ENCODE measurements around the gene GNA12. TPM values are rescaled to one million over a fixed set of nuclear protein-coding genes. Genes with fewer than 3 reads are reported as not detected.
A peak's percentile ranks its signal among the peaks of the same experiment; 100 is the strongest.

GNA12 gene
- total RNA-seq, 1 experiment from 2014 or later: 63.8 TPM

DNA sequence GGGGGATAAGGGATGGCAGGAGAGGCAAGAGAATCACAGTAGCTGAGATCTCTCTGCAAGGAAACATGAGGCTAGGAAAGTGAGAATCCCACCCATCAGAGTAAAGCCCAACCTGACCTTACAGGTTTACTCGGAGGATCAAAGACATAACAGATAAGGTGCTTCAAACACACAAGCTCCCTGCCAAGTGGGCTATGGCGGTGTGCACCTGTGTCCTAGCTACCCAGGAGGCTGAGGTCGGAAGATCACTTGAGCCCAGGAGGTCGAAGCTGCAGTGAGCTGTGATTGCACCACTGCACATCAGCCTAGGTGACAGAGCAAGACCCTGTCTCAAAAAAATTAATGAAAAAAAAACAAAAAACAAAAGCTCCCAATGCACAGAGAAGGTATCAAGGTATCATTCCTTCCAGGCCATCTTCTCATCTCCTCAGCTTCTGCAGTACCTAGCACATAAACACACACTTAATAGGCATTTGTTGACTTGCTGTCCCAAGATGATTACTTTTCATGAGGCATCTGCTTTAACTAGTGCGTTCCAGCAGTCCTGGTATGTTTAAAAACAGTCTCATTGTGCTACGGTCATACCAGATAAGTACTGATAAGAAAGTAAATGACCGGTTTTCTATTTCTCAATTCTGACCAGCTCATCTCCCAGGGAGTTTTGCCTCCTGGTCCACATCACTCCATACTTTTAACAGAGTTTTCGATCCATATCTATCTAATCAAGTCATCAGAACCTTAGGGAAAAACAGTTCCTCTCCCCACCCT, 13.3 kb downstream of the GNA12 start:
- Mint-ChIP-seq H3K4me1 (ENCODE audit: low read depth, unreplicated experiment) (peaks cover 53% of the 10 kb centered on the region), H3K4me3 (ENCODE audit: unreplicated experiment) (peak overlapping the region; percentile 46), H3K27me3 (ENCODE audit: insufficient read depth, unreplicated experiment) (no peaks in the 10 kb centered on the region), H3K9me3 (ENCODE audit: unreplicated experiment) (no peaks in the 10 kb centered on the region), H3K27ac (ENCODE audit: unreplicated experiment) (peak overlapping the region; percentile 59), H3K36me3 (ENCODE audit: insufficient read depth, unreplicated experiment) (peaks cover 41% of the 10 kb centered on the region)
- CTCF ChIA-PET: interaction anchor here (1.0 to 2.2 kb wide), 4 partner anchors 9 to 70 kb away, joined by 3 to 8 read pairs (median 4); no protein-coding TSS in a partner anchor
- Histone ChIP-seq H3K4me1 (peaks cover 64% of the 10 kb centered on the region), H3K36me3 (ENCODE audit: control insufficient read depth, insufficient read depth, low read length) (no peaks in the 10 kb centered on the region), H3K9me3 (no peaks in the 10 kb centered on the region), H3K4me3 (ENCODE audit: low read depth, low read length) (no peak overlapping the region), H3K27me3 (replicated peaks; ENCODE audit: control insufficient read depth, insufficient read depth, low read length) (no peaks in the 10 kb centered on the region)
- intact Hi-C loops (cut with micrococcal nuclease; ENCODE audit: unreplicated experiment): loop anchor here (5.0 kb wide), 1 partner anchor 68 kb away; no protein-coding TSS in a partner anchor
- POLR2A ChIA-PET: interaction anchor here (0.7 to 1.6 kb wide), 2 partner anchors 14 to 20 kb away, joined by 4 read pairs; no protein-coding TSS in a partner anchor
- DNase-seq: peak; percentile 59 to 63
- BruUV-seq (replicated peaks): no TSS peak
- TF ChIP-seq CTCF (IDR thresholded peaks at IDR 0.05; ENCODE audit: insufficient read depth in 1 of 2, low read depth in 1 of 2, low read length in 1 of 2, severe bottlenecking in 1 of 2, unreplicated experiment in 1 of 2): no peak

DNA sequence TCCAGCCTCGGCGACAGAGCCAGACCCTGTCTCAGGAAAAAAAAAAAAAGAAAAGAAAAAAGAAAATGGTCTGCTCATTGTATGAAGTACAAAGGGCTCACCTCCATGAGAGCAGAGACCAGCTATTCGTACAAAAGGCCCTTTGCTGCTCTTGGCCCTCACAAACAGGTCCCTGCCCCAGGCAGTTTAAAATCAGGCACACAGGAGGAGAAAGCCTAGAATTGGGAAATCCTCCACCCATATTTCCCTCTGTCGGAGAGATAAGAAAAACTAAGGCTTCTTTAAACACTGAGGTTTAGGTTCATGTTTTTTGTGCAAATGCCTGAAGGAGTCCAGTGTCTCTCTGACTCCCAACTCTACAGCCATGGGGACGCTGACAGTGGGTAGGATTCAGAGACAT, 15.1 kb downstream of the GNA12 start:
- no TSS peak for BruUV-seq (replicated peaks)
- no peak overlapping the region for H3K4me3 Mint-ChIP-seq (ENCODE audit: unreplicated experiment)
- no peak overlapping the region for H3K4me3 ChIP-seq (ENCODE audit: low read depth, low read length)
- intact Hi-C loops (cut with micrococcal nuclease; ENCODE audit: unreplicated experiment): loop anchor here (1.0 kb wide), 1 partner anchor 25 kb away; no protein-coding TSS in a partner anchor
- ChIA-PET CTCF (interaction anchor here (0.7 to 1.3 kb wide), 2 partner anchors 27 to 68 kb away, joined by 4 read pairs; no protein-coding TSS in a partner anchor), POLR2A (no interaction called here)
- no peaks in the 10 kb centered on the region for H3K9me3 ChIP-seq
- TF ChIP-seq CTCF (IDR thresholded peaks at IDR 0.05; ENCODE audit: insufficient read depth in 1 of 2, low read depth in 1 of 2, low read length in 1 of 2, severe bottlenecking in 1 of 2, unreplicated experiment in 1 of 2): no peak
- H3K27me3 Mint-ChIP-seq (ENCODE audit: insufficient read depth, unreplicated experiment): no peaks in the 10 kb centered on the region
- peak overlapping the region; percentile 75 for H3K27ac Mint-ChIP-seq (ENCODE audit: unreplicated experiment)
- H3K27me3 ChIP-seq (replicated peaks; ENCODE audit: control insufficient read depth, insufficient read depth, low read length): no peaks in the 10 kb centered on the region
- H3K9me3 Mint-ChIP-seq (ENCODE audit: unreplicated experiment): no peaks in the 10 kb centered on the region
- H3K4me1 Mint-ChIP-seq (ENCODE audit: low read depth, unreplicated experiment): peaks cover 63% of the 10 kb centered on the region
- H3K36me3 Mint-ChIP-seq (ENCODE audit: insufficient read depth, unreplicated experiment): peaks cover 31% of the 10 kb centered on the region
- H3K36me3 ChIP-seq (ENCODE audit: control insufficient read depth, insufficient read depth, low read length): no peaks in the 10 kb centered on the region
- peaks cover 47% of the 10 kb centered on the region for H3K4me1 ChIP-seq
- peak; percentile 61 to 68 for DNase-seq

DNA sequence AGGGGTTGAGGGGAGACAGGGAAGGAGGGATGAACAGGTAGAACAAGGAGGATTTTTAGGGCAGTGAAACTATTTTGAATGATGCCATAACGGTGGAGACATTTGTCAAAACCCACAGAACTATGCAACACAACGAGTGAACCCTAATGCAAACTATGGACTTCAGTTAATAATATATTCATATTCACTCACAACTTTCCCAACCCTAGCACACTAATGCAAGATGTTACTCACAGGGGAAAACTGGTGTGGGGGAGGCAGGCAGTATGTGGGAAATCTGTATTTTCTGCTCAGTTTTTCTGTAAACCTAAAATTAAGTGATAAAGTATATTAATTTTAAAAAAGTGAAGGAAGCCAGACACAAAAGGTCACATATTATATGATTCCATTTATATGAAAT, 17.3 kb downstream of the GNA12 start:
- ChIA-PET CTCF (no interaction called here), POLR2A (no interaction called here)
- no peaks in the 10 kb centered on the region for H3K9me3 Mint-ChIP-seq (ENCODE audit: unreplicated experiment)
- H3K9me3 ChIP-seq: no peaks in the 10 kb centered on the region
- H3K4me1 Mint-ChIP-seq (ENCODE audit: low read depth, unreplicated experiment): peaks cover 45% of the 10 kb centered on the region
- no peaks in the 10 kb centered on the region for H3K27me3 Mint-ChIP-seq (ENCODE audit: insufficient read depth, unreplicated experiment)
- peaks cover 42% of the 10 kb centered on the region for H3K4me1 ChIP-seq
- H3K36me3 Mint-ChIP-seq (ENCODE audit: insufficient read depth, unreplicated experiment): peaks cover 22% of the 10 kb centered on the region
- H3K4me3 Mint-ChIP-seq (ENCODE audit: unreplicated experiment): no peak overlapping the region
- intact Hi-C loops (cut with micrococcal nuclease; ENCODE audit: unreplicated experiment): no loop called here
- H3K4me3 ChIP-seq (ENCODE audit: low read depth, low read length): no peak overlapping the region
- BruUV-seq (replicated peaks): no TSS peak
- no peak overlapping the region for H3K27ac Mint-ChIP-seq (ENCODE audit: unreplicated experiment)
- H3K27me3 ChIP-seq (replicated peaks; ENCODE audit: control insufficient read depth, insufficient read depth, low read length): no peaks in the 10 kb centered on the region
- no peaks in the 10 kb centered on the region for H3K36me3 ChIP-seq (ENCODE audit: control insufficient read depth, insufficient read depth, low read length)
- DNase-seq: no peak
- TF ChIP-seq CTCF (IDR thresholded peaks at IDR 0.05; ENCODE audit: insufficient read depth in 1 of 2, low read depth in 1 of 2, low read length in 1 of 2, severe bottlenecking in 1 of 2, unreplicated experiment in 1 of 2): no peak
